Osteoblast (primary cell): Measurements from ENCODE around the gene MADD. TPM values are rescaled to one million over a fixed set of nuclear protein-coding genes. Genes with fewer than 3 reads are reported as not detected.

ENCODE experiments used
- DNase-seq: peaks from one replicate; pipeline ENCODE4 v3.0.0; 2011; ENCODE audit warnings: low spot score, mixed read lengths; ENCODE audit not compliant: insufficient read length; ENCODE audit errors: missing footprints
- H2AFZ ChIP-seq: 2 replicates; pipeline ENCODE4 v1.6.0; 2011; ENCODE audit warnings: mild to moderate bottlenecking, low read length
- H3K27ac ChIP-seq: 2 replicates; pipeline ENCODE4 v1.5.1; 2011; ENCODE audit warnings: mild to moderate bottlenecking, low read depth, low read length, moderate library complexity
- H3K27me3 ChIP-seq: 2 replicates; pipeline ENCODE4 v1.6.0; 2012; ENCODE audit warnings: mild to moderate bottlenecking, control low read depth, inconsistent platforms, low read length, moderate library complexity; ENCODE audit not compliant: insufficient read depth
- H3K36me3 ChIP-seq: 2 replicates; pipeline ENCODE4 v1.5.1; 2011; ENCODE audit warnings: mild to moderate bottlenecking, low read length, control low read depth, moderate library complexity; ENCODE audit not compliant: insufficient read depth
- H3K4me1 ChIP-seq: 2 replicates; pipeline ENCODE4 v1.5.1; 2011; ENCODE audit warnings: mild to moderate bottlenecking, low read length, control low read depth, moderate library complexity; ENCODE audit not compliant: insufficient read depth
- H3K4me2 ChIP-seq: 2 replicates; pipeline ENCODE4 v1.6.0; 2011; ENCODE audit warnings: mild to moderate bottlenecking, low read length; ENCODE audit not compliant: insufficient read depth
- H3K4me3 ChIP-seq: fragments of 200-600 bp; sonication (generic); 3 replicates; pipeline ENCODE4 v1.5.1; 2012; ENCODE audit warnings: mild to moderate bottlenecking, low read length, inconsistent platforms; ENCODE audit not compliant: insufficient read depth
- H3K79me2 ChIP-seq: 2 replicates; pipeline ENCODE4 v1.6.0; 2012; ENCODE audit warnings: mild to moderate bottlenecking, low read length, control low read depth, inconsistent platforms; ENCODE audit not compliant: insufficient read depth
- H3K9me3 ChIP-seq: 2 replicates; pipeline ENCODE4 v1.5.1; 2011; ENCODE audit warnings: low read depth, low read length, control low read depth
- H4K20me1 ChIP-seq: 2 replicates; pipeline ENCODE4 v1.6.0; 2012; ENCODE audit warnings: mild to moderate bottlenecking, low read length, control low read depth; ENCODE audit not compliant: insufficient read depth
- total RNA-seq: library from RNA; depleted of rRNA; stranded (reverse); fragments of >200 nt; gene quantifications from 2 replicates; pipeline ENCODE4 v1.2.3, GENCODE V29; 2012
- TF ChIP-seq, protein P1 (sequence below): IDR thresholded peaks from 2 replicates; pipeline ENCODE4 v1.5.1; 2011; ENCODE audit warnings: mild to moderate bottlenecking, low read depth, low read length, moderate library complexity; ENCODE audit errors: extremely low read depth

MADD gene
- total RNA-seq, 1 donor: 21.7 TPM

DNA sequence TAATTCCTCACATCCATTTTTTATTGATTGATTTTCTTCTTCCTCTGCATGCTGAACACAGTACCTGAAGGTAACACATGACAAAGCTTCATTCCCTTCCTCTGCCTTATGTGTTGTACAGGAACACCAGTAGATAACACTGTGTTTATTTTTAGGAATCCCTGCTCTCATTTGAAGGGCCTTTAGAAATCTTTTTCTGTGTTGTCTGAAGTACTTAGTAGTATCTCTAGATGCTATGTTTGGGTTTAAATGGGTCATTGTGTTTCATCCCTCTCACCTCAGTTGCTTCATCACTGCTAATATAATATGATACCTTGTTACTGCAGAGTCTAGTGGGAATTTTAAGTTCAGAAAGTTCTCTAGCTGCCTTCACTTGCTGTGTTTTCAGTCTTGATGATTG lies 10.2 kb downstream of the MADD start:
- TF ChIP-seq, protein P1, sequence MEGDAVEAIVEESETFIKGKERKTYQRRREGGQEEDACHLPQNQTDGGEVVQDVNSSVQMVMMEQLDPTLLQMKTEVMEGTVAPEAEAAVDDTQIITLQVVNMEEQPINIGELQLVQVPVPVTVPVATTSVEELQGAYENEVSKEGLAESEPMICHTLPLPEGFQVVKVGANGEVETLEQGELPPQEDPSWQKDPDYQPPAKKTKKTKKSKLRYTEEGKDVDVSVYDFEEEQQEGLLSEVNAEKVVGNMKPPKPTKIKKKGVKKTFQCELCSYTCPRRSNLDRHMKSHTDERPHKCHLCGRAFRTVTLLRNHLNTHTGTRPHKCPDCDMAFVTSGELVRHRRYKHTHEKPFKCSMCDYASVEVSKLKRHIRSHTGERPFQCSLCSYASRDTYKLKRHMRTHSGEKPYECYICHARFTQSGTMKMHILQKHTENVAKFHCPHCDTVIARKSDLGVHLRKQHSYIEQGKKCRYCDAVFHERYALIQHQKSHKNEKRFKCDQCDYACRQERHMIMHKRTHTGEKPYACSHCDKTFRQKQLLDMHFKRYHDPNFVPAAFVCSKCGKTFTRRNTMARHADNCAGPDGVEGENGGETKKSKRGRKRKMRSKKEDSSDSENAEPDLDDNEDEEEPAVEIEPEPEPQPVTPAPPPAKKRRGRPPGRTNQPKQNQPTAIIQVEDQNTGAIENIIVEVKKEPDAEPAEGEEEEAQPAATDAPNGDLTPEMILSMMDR: no peak

DNA sequence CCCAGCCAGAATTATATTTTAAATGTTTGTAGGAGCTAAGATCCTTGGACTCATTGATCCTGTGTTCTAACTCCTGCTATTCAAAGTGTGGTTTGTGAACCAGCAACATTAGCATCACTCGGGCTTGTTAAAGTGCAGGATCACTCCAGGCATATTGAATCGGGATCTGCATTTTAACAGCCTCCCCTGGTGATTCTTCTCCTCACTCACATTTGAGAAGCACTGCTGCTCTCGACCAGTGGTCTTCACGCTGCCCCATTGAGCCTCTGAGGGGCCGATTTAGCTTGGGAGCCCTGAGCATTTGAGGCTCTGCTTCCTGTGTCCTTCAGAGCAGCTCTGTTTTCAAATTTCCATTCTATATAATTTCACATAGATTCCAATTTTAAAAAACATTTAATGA lies 10.9 kb downstream of the MADD start:
- Histone ChIP-seq H4K20me1 (no peaks in the 10 kb centered on the region), H3K4me1 (no peaks in the 10 kb centered on the region), H3K4me3 (no peak overlapping the region), H2AFZ (no peak overlapping the region), H3K27ac (no peak overlapping the region), H3K27me3 (no peaks in the 10 kb centered on the region), H3K36me3 (peaks cover 80% of the 10 kb centered on the region), H3K9me3 (no peaks in the 10 kb centered on the region), H3K4me2 (no peak overlapping the region), H3K79me2 (peaks cover 2% of the 10 kb centered on the region)
- TF ChIP-seq, protein P1: no peak
- DNase-seq: no peak

More for the DNA sequence above, 10.2 kb downstream of the MADD start:
- Histone ChIP-seq H3K27ac (no peak overlapping the region), H3K4me2 (no peak overlapping the region), H3K4me3 (no peak overlapping the region), H3K9me3 (no peaks in the 10 kb centered on the region), H3K79me2 (peaks cover 7% of the 10 kb centered on the region), H2AFZ (no peak overlapping the region), H3K4me1 (no peaks in the 10 kb centered on the region), H3K36me3 (peaks cover 80% of the 10 kb centered on the region), H3K27me3 (no peaks in the 10 kb centered on the region), H4K20me1 (peaks cover 3% of the 10 kb centered on the region)
- no peak for DNase-seq

DNA sequence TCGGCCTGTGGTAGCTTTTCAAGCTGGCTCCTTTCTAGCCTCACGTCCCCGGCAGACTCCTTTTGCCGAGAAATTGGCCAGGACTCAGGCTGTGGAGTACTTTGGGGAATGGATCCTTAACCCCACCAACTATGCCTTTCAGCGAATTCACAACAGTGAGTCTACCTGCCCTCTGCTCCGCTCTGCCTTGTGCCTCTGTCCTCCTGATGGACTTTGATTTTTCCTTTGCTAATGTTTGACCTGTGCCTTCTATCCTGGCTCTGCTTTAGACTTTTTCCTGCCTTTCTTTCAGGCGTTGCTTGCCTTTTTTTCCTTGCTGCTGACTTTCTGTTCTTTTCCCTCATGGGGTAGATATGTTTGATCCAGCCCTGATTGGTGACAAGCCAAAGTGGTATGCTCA lies 12.5 kb downstream of the MADD start:
- no peak overlapping the region for H3K4me2 ChIP-seq
- H3K79me2 ChIP-seq: no peaks in the 10 kb centered on the region
- no peak overlapping the region for H3K4me3 ChIP-seq
- H4K20me1 ChIP-seq: no peaks in the 10 kb centered on the region
- H3K9me3 ChIP-seq: no peaks in the 10 kb centered on the region
- no peaks in the 10 kb centered on the region for H3K27me3 ChIP-seq
- H3K4me1 ChIP-seq: no peaks in the 10 kb centered on the region
- H2AFZ ChIP-seq: no peak overlapping the region
- TF ChIP-seq, protein P1: no peak
- peaks cover 75% of the 10 kb centered on the region for H3K36me3 ChIP-seq
- peak; percentile 72 for DNase-seq
- H3K27ac ChIP-seq: no peak overlapping the region

DNA sequence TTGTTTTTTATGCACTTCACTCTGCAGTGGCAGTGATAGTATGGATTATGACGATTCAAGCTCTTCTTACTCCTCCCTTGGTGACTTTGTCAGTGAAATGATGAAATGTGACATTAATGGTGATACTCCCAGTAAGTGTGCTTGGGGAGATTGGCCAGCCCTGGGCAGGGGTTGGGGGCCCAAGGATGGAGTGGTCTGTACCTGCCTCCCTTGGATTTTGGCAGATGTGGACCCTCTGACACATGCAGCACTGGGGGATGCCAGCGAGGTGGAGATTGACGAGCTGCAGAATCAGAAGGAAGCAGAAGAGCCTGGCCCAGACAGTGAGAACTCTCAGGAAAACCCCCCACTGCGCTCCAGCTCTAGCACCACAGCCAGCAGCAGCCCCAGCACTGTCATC lies 14.2 kb downstream of the MADD start:
- peaks cover 70% of the 10 kb centered on the region for H3K36me3 ChIP-seq
- TF ChIP-seq, protein P1: no peak
- H3K79me2 ChIP-seq: no peaks in the 10 kb centered on the region

More for the DNA sequence above, 14.2 kb downstream of the MADD start:
- DNase-seq: no peak
- Histone ChIP-seq H4K20me1 (no peaks in the 10 kb centered on the region), H3K4me2 (no peak overlapping the region), H3K4me3 (no peak overlapping the region), H3K27me3 (no peaks in the 10 kb centered on the region), H2AFZ (no peak overlapping the region), H3K27ac (no peak overlapping the region), H3K4me1 (no peaks in the 10 kb centered on the region), H3K9me3 (no peaks in the 10 kb centered on the region)
